Stimulated activated CD4-positive, alpha-beta T cell treated with anti-CD3 and anti-CD28 coated beads, Interleukin-4, amount 100 ng/mL, for 1 hour (primary cell): ENCODE data around the gene PRX.
"Not testable (repeated sequence)": the region's sequence is repeated elsewhere in the genome, so short reads cannot be mapped to it uniquely, and the experiment has no call there.

Source experiments
- DNase-seq: peaks from one replicate; pipeline ENCODE4 v3.0.0-alpha.2; 2020

Gene PRX

DNA sequence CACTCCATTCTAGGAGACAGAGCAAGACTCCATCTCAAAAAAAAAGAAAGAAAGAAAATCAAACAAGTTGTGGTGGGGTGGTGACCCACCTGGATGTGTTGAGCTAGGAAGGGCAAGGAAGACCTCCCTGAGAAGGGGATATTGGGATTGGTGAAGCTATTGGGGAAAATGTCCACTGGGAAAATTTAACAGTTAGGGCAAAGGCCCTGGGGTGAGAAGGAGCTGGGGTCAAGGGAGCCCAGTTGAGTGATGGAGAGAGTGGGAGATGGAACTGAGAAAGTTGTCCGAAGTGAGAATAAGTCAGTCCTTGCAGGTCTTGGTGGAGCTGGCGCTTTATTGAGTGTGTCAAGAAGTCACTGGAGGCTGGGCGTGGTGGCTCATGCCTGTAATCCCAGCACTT, 25.1 kb upstream of the PRX start:
- DNase-seq: no peak

DNA sequence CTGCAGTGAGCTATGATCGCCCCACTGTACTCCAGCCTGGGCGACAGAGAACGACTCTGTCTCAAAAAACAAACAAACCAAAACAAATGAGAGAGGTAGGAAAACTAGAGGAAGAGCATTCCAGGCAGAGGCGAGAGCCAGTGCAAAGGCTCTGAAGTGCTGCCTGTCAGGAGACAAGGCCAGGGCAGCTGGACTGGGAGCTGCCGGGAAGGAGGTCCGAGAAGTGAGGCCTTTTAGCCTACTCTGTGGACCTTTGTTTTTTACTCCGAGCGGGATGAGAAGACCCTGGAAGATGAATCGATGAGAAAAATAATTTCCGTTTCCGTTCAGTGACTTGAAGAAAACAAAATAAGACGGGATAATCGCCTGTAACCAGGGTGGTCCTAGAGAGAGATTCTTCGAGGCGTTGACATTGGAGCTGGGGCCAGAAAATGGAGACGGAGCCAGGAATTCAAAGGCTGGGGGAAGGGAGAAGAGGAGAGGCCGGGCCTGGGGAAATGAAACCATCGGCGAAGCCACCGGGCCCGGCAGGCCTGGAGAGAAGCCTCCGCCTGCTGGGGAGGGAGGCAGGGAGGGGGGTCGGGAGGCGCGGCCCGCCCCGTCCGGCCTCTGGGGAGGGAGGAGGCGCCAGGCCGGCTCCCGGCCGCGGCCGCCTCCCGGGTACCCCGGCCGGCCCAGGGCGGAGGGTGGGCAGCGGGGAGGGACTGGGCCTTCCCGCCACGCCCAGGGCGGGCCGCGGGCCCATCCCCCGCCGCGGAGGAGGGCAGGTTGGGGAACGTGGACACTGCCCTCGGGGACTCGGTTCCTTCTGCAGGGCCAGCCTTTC, 20.4 kb upstream of the PRX start:
- peak; percentile 50 for DNase-seq

DNA sequence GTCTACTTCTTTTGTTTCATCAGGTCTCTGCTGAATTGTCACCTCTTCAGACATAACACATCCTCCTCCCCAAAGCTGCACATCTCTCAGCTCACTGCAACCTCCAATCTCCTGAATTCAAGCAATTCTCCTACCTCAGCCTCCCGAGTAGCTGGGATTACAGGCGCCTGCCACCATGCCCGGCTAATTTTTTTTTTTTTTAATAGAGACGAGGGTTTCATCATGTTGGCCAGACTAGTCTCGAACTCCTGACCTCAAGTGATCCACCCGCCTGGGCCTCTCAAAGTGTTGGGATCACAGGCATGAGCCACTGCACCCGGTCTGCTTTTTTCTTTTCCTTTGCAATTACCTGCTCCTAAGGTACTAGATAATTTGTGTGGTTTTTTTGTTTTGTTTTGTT, 19.6 kb upstream of the PRX start:
- DNase-seq: not testable (repeated sequence)

DNA sequence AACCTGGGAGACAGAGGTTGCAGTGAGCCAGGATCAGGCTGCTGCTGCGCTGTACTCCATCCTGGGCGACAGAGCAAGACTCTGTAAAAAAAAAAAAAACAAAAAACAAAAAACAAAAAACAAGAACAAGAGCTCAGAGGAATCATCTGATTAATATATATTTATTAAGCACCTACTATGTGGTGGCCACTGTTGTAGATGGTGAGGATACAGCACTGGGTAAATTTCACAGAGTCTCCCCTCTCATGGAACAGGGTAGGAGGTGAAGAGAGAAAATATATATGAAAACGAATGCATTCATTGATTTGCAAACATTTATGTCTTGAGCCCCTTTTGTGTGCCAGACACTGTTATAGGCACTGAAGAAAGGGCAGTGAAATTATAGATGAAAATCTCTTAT, 18.5 kb upstream of the PRX start:
- DNase-seq: no peak

DNA sequence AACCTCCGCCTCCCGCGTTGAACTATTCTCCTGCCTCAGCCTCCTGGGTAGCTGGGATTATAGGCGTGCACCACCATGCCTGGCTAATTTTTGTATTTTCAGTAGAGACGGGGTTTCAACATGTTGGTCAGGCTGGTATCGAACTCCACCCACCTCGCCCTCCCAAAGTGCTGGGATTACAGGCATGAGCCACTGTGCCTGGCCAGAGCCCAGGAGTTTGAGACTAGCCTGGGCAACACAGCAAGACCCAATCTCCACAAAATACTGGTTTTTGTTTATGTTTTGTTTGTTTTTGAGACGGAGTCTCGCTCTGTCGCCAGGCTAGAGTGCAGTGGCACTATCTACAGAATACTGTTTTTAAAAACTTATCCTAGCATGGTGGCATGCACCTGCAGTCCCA, 17.1 kb upstream of the PRX start:
- DNase-seq: not testable (repeated sequence)

DNA sequence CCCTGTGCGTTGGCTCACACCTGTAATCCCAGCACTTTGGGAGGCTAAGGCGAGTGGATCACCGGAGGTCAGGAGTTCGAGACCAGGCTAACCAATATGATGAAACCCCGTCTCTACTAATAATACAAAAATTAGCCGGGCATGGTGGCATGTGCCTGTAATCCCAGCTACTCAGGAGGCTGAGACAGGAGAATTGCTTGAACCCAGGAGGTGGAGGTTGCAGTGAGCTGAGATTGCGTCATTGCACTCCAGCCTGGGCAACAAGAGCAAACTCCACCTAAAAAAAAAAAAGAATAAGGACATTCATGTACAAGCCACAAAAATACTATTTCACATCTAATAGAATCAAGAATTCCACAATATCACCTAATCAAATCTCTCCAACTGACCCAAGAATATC, 15.0 kb upstream of the PRX start:
- not testable (repeated sequence) for DNase-seq

DNA sequence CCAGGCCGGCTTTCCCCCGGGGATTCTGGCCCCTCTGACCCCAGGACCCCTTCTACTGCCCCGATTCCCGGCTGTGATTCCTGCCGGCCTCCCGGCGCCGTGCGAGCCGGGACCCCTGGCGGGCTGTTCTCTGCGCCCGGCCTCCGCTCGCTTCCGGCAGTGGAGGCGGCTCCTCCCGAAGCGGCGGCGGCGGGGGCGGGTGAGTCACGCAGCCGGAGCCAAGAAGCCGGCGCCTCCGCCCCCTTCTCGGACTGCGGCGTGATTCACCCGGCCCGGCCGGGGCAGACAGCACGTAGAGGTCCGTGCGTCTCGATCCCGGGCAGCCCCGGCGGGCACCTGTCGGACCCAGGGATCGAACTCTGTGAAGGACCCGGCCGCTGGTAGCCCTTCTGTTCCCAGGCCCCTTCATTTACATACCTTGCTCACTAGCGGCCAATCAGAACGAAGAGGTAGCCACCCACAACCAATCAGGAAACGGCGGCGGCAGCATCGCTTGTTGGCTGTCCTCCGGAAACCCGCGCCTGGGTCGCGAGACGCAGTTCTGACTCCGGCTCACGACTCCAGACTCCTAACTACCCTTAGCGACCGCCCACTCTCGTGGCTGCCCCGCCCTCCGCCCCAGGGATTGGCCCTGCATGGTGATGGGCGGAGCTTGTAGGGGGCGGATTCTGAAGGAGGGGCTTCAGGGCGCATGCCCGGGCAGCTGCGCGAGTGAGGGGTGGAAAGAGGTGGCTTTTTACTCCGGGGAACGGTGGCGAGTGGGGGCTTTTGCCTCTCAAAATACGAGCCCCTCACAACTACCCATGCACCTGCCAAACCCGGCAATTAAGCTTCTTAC, 12.5 kb upstream of the PRX start, which contains the start of gene SERTAD1:
TSS of gene SERTAD1 (minus strand) at position 543 of the 838 bp plus-strand sequence. CDS start 2,446 bp downstream, outside the sequence.
- DNase-seq: peak; percentile 100

DNA sequence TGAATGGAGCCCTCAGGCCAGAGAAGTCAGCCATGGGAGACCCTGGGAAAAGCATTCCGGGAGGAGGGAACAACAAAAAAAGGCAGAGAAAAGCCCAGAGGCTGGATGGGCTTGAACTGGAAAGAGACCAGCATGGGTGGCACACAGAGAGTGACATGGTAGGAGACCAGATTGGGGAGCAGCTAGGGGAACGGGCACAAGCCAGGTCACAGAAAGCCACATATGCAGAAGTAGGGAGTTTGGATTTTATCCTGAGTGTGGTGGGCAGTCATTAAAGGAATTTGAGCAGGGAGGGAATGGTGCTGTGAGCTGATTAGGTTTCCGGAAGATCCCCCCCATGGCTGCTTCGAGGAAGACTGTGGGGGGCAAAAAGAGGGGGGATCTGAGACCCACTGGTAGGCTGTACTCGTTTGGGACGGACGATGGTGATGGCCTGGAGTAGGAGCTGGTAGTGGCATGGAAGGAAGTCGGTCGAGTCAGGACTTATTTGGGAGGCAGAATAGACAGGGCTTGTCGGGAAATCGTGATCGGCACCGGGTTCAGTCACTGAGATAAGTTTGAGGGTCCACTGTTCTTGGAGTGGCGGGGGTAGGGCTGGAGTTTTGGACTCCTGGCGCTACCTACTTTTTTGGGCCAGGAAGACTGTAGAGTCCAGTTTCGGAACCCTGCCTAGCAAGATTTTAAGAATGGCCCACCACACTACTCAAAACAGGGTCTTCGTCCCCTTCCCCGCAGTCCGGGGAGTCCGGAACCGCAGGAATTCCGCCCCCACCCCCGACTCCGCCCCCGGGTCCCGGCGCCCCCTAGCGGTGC, 11.7 kb upstream of the PRX start:
- DNase-seq: no peak

DNA sequence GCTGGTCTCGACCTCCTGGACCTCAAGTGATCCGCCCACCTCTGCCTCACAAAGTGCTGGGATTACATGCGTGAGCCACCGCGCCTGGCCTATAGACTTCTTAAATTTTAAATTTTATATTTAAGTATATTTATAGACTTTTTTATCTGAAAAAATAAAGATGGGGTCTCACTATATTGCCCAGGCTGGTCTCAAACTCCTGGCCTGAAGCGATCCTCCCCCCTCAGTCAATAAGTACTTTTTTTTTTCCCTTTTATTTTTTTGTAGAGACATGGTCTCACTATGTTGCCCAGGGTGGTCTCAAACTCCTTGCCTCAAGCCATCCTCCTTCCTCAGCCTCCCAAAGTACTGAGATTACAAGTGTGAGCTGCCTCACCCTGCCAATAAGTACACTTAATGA, 10.8 kb upstream of the PRX start:
- DNase-seq: no peak

DNA sequence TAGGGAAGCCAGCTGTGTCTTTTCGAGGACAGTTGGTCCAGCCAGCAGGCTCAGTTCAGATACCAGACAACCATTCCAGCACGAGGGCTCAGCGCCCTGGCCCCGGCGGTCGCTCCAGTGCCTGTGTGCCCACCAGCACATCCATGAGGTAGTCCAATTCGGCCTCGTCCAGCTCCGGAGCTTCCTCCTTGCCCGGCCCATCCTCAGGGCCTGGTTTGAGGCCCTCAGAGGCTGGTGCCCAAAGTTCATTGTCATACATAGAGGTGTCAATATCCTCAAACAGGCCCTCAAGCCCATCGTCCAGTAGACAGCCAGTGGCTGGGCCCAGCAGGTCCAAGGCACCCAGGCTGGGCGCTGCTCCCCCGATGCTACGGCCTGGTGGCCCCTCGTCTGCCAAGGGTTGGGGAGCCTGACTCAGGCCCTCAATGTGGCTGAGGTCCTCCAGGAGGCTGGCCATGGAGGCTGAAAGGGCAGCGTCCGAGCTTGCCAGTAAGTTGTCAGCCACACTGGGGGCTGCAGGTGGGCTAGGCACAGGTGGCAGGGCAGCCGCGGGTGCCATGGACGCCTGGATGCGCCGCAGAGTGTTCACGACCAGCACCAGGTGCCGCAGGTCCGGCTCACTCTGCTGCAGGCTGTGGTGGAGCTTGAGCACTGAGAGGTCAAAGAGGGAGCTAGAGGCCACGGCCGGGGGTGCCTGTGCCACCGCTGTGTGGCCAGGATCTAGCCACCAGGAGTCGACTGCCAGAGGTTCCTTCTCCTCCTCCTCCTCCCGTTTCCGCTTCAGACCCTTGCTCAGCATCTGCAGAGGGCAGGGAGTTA, 9.8 kb upstream of the PRX start:
- DNase-seq: no peak

DNA sequence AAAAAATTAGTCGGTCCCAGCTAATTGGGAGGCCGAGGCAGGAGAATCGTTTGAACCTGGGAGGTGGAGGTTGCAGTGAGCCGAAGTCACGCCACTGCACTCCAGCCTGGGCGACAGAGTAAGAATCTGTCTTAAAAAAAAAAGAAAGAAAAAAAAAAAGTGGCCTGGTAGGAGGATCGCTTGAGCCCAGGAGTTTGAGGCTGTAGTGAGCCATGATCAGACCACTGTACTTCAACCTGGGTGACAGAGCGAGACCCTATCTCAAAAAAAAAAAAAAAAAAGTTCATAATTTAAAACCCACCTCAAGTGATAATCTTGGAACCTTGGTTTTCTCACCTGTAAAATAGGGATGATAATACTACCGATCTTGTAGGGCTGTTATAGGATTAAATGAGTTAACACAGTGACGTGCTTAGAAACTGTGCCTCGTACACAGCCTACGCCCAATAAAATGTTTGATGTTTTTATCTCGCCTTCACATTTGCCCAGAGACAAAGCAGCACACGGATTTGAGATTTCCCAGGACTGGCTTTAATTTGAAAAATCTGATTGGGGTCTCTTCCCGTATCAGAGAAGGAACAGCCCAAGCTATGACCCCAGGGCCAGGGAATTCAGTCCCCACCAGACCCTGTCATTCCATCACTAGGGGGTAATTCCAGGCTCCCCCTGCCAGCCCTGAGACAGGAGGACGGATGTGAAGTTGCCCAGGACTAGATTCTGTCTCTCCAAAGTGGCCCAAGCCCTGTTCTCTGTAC, 9.0 kb upstream of the PRX start:
- DNase-seq: no peak

DNA sequence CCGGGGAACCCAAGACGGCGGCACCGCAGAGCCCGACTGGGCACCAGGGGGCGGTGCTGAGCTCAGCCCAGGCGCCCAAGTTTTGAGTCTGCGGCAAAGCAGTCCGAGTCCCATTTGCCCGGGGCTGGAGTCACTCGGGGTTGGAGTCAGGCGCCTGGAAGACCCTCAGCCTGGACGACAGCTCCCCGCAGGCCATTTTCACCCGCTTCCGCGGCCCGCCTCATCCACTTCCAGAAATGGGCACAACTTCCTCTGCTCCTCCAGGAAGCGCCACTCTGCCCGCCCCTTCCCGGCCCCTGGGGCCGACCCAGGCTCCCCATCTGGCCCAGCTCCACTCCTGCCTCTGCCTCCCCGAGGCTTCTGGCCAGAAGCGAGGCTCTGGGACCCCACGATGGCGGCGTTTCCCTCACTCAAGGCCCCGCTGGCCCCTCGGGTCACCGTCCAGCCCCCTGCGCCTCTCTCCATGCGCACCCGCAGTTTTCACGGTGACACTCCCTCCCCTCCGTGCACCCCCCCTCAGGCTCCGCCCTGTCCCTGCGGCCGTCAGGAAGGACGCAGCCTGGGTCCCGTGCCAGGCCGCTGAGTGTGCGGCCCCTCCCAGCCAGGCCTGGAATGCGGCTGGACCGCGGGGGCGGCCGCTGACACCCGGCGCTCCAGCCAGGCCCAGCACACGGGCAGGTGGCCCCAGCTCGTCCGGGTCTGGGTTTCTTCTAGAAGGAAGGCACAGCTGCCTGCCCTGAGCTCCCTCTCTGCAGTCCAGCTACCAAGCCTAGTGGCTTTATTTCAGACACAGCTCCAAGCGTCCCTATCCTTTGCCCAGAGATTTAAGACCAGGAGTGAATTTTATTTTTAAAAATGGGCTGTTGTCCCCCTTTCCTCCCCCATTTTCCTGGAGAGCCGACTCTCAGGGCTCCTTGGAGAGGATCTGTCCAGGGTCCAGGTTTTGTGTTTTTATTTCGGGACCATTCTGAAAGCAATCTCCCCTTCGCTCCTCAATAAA, 7.9 kb upstream of the PRX start:
- peak; percentile 71 for DNase-seq

DNA sequence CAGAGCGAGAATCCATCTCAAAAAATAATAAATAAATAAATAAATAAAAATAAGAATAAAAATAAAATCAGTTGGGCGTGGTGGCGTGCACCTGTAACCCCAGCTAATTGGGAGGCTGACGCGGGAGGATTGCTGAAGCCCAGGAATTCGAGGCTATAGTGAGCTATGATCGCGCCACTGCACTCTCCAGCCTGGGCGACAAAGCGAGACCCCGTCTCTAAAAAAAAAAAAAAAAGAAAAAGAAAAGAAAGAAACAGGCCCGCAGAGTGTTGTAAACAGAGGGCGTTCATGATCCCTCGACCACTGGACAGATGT, 7.2 kb upstream of the PRX start:
- DNase-seq: no peak

DNA sequence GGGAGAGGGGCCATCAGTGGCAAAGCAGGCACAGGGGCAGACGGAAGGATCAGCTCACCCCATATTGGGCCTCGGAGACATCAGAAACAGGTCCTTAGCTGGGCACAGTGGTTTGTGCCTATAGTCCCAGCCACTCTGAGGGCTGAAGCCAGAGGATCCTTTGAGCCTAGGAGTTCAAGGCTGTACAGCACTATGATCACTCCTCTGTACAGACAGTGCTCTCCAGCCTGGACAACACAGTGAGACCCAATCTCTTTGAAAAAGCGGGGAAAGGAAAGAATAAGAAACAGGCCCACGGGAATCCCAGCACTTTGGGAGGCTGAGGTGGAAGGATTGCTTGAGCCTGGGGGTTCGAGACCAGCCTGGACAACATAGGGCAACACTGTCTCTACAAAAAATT, 6.6 kb upstream of the PRX start:
- DNase-seq: no peak

DNA sequence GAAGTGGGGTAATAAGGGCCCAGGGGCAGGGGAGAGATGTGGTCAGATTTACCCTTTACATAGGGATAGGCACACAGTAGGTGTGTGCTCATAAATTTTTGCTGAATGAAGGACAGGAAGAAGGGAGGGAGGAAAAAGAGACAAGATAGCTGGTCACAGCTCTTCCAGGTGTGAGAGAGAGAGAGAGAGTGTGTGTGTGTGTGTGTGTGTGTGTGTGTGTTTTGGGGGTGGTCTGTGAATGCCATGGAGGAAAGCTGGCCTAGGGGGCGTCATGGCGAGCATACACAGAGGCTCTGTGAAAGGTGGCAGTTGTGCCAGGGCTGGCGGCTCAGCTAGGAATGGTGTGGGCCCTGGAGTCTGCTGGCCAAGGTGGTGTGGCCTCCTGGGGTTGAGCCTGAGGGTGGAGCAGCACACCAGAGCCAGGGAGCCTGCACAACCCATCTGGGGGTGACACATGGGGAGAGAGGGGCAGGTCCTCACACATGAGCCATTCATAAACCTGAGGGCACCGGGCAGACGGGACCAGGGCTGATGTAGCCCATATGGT, 6.0 kb upstream of the PRX start:
- DNase-seq: no peak

DNA sequence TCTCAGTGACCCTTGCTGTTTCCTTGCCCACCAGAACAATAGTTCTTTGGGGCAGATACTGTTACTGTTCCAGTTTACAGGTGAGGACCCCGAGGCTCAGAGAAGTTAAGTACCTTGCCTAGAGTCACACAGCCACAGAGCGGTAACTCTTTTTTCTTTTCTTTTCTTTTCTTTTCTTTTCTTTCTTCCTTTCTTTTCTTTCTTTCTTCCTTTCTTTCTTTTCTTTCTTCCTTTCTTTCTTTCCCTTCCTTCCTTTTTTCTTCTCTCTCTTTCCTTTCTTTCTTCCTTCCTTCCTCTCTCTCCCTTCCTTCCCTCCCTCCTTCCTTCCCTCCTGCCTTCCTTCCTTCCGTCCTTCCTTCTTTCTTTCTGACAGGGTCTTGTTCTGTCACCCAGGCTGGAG, 4.9 kb upstream of the PRX start:
- no peak for DNase-seq

DNA sequence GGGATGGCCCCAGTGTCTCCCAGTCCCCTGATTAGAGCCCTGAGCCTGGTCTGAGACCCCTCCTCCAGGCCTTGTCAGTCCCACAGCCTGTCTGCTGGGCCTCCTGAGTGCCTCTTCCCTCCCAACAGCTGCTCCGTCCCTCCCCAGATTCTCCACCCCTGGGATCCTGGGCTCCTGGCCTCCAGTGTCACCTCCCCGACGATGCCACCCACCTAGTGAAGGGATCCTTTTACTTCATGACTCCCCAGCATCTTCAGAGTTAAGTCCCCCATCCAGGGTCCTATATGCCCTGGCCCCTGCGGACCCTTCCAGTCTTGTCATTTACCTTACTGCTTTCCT, 4.4 kb upstream of the PRX start:
- no peak for DNase-seq

DNA sequence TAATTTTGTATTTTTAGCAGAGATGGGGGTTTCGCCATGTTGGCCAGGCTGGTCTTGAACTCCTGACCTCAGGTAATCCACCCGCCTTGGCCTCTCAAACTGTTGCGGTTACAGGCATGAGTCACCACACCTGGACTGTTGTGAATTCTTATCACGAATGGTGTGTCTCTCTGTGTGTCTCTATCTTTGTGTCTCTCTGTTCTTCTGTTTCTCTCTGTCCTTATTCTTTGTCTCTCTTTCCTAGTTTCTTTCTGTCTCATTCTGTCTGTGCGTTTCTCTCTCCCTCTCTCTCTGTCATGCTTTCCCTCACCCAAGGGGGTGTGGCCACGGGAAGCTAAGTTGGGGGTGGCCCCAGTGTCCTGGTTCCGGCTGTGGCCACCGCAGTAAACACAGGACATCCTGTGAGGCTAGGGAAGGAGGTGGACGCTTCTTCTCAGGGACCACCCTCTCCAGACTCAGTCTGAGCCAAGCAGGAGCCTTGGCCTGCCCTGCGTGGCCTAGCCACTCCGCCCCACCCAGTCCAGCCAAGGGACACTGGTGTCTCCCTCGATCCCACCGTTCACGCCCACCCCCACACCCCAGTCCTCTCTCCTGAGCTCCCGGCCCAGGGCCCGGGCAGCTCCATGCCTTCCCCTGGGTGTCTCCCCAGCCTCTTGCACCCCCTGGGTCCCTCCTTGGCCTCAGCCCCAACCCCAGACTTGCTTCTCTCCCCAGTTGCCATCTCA, 3.9 kb upstream of the PRX start:
- DNase-seq: no peak

DNA sequence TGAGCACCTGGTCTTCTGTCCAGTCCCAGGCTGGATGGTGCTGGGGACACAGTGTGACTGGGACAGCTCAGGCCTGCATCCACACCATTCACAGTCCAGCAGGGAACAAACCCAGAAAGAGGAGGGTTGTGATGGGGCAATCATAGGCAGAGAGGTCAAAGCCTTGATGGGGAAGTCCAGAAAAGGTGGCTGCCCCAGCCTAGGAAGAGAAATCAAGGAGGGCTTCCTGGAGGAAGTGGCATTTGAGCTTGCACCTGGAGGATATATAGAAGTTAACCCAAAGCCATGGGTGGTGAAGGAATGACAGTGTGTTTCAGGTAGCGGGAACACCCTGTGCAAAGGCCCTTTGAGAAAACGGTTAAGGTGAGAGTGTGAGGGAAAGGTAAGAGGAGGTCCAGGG, 2.6 kb upstream of the PRX start:
- no peak for DNase-seq
